ENCODE measurements around the gene SLC44A4. TPM values are rescaled to one million over a fixed set of nuclear protein-coding genes. Genes with fewer than 3 reads are reported as not detected.
A peak's percentile ranks its signal among the peaks of the same experiment; 100 is the strongest.

Gene SLC44A4
- total and polyA plus RNA-seq, 9 of the 15 experiments (the other 6 are each of a cell fraction or from before 2014, with no cell fraction given), result 7.9 to 18.6 (median 11.2) TPM

GRCh38 chr6:31834367-31835250 is 44.2 kb downstream of the SLC44A4 start (continued):
- TF ChIP-seq ZNF431 (CRISPR knock-in tag; IDR thresholded peaks at IDR 0.05) (no peak; the same call in 1 of the 2 replicates), PHF8 (IDR thresholded peaks at IDR 0.05; ENCODE audit: borderline replicate concordance, low read length) (peak; percentile 100), U2AF2 (optimal IDR thresholded peaks at IDR 0.05; ENCODE audit: low read depth, low read length) (no peak), ZNF561 (CRISPR knock-in tag; conservative IDR thresholded peaks at IDR 0.05) (peak; percentile 77), HNRNPUL1 (IDR thresholded peaks at IDR 0.05; ENCODE audit: low read length) (no peak), PHB (CRISPR knock-in tag; IDR thresholded peaks at IDR 0.05) (peak; percentile 79), TAF9B (IDR thresholded peaks at IDR 0.05; ENCODE audit: partially characterized antibody) (no peak), ZC3H11A (IDR thresholded peaks at IDR 0.05; ENCODE audit: low read depth, low read length) (peak; percentile 79), MCM7 (IDR thresholded peaks at IDR 0.05) (no peak), RFX7 (CRISPR knock-in tag; IDR thresholded peaks at IDR 0.05) (no peak; the same call in 1 of the 2 replicates), EWSR1 (IDR thresholded peaks at IDR 0.05; ENCODE audit: borderline replicate concordance, low read depth, partially characterized antibody) (no peak), CBX5 (IDR thresholded peaks at IDR 0.05; ENCODE audit: borderline replicate concordance, low read depth) (no peak), RBM34 (IDR thresholded peaks at IDR 0.05; ENCODE audit: borderline replicate concordance, insufficient read depth, low read length) (no peak), ESRRB (CRISPR knock-in tag; IDR thresholded peaks at IDR 0.05; ENCODE audit: borderline replicate concordance) (peak; percentile 84; the same call in 1 of the 2 replicates), SFPQ (IDR thresholded peaks at IDR 0.05; ENCODE audit: low read depth, low read length) (no peak), ZNF778 (CRISPR knock-in tag; IDR thresholded peaks at IDR 0.05) (no peak), ZNF354B (CRISPR knock-in tag; IDR thresholded peaks at IDR 0.05) (no peak), ZNF764 (CRISPR knock-in tag; IDR thresholded peaks at IDR 0.05; ENCODE audit: low read depth) (peak; percentile 79), U2AF1 (optimal IDR thresholded peaks at IDR 0.05; ENCODE audit: low read depth, low read length) (no peak)
- TF ChIP-seq, protein P1, sequence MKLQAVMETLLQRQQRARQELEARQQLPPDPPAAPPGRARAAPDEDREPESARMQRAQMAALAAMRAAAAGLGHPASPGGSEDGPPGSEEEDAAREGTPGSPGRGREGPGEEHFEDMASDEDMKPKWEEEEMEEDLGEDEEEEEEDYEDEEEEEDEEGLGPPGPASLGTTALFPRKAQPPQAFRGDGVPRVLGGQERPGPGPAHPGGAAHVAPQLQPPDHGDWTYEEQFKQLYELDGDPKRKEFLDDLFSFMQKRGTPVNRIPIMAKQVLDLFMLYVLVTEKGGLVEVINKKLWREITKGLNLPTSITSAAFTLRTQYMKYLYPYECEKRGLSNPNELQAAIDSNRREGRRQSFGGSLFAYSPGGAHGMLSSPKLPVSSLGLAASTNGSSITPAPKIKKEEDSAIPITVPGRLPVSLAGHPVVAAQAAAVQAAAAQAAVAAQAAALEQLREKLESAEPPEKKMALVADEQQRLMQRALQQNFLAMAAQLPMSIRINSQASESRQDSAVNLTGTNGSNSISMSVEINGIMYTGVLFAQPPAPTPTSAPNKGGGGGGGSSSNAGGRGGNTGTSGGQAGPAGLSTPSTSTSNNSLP (IDR thresholded peaks at IDR 0.05; ENCODE audit: borderline replicate concordance, low read depth, low read length), result peak; percentile 66; the same call in 1 of the 2 replicates
- TF ChIP-seq, protein P2, sequence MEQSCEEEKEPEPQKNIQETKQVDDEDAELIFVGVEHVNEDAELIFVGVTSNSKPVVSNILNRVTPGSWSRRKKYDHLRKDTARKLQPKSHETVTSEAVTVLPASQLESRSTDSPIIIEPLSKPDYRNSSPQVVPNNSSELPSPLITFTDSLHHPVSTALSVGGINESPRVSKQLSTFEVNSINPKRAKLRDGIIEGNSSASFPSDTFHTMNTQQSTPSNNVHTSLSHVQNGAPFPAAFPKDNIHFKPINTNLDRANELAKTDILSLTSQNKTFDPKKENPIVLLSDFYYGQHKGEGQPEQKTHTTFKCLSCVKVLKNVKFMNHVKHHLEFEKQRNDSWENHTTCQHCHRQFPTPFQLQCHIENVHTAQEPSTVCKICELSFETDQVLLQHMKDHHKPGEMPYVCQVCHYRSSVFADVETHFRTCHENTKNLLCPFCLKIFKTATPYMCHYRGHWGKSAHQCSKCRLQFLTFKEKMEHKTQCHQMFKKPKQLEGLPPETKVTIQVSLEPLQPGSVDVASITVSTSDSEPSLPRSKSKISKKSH (CRISPR knock-in tag; IDR thresholded peaks at IDR 0.05), result 0 out of 2 replicates have a peak, but pooled peaks have one; percentile 6
- TF ChIP-seq, protein P3, sequence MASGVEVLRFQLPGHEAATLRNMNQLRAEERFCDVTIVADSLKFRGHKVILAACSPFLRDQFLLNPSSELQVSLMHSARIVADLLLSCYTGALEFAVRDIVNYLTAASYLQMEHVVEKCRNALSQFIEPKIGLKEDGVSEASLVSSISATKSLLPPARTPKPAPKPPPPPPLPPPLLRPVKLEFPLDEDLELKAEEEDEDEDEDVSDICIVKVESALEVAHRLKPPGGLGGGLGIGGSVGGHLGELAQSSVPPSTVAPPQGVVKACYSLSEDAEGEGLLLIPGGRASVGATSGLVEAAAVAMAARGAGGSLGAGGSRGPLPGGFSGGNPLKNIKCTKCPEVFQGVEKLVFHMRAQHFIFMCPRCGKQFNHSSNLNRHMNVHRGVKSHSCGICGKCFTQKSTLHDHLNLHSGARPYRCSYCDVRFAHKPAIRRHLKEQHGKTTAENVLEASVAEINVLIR (CRISPR knock-in tag; IDR thresholded peaks at IDR 0.05), result peak; percentile 62; the same call in 1 of the 2 replicates
